GM12801 (cell line): ENCODE data around the gene FAM110A.

Experiments used
- TF ChIP-seq, protein P1 (sequence below): IDR thresholded peaks from one replicate; pipeline ENCODE4 v1.5.1; 2011; ENCODE audit warnings: control low read depth; ENCODE audit not compliant: insufficient read length; ENCODE audit errors: extremely low read depth

Gene FAM110A

DNA sequence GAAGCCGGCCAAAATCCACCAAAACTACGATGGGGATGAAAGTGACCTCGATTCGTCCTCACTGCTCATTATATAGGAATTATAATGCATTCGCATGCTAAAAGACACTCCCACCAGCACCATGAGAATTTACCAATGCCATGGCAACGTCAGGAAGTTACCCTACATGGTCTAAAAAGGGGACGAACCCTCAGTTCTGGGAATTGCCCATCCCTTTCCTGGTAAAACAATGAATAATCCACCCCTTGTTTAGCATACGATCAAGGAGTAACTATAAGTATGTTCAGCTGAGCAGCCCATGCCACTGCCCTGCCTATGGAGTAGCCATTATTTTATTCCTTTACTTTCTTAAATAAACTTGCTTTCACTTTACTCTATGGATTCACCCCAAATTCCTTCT lies 20.1 kb upstream of the FAM110A start:
- TF ChIP-seq, protein P1, sequence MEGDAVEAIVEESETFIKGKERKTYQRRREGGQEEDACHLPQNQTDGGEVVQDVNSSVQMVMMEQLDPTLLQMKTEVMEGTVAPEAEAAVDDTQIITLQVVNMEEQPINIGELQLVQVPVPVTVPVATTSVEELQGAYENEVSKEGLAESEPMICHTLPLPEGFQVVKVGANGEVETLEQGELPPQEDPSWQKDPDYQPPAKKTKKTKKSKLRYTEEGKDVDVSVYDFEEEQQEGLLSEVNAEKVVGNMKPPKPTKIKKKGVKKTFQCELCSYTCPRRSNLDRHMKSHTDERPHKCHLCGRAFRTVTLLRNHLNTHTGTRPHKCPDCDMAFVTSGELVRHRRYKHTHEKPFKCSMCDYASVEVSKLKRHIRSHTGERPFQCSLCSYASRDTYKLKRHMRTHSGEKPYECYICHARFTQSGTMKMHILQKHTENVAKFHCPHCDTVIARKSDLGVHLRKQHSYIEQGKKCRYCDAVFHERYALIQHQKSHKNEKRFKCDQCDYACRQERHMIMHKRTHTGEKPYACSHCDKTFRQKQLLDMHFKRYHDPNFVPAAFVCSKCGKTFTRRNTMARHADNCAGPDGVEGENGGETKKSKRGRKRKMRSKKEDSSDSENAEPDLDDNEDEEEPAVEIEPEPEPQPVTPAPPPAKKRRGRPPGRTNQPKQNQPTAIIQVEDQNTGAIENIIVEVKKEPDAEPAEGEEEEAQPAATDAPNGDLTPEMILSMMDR, result no peak

DNA sequence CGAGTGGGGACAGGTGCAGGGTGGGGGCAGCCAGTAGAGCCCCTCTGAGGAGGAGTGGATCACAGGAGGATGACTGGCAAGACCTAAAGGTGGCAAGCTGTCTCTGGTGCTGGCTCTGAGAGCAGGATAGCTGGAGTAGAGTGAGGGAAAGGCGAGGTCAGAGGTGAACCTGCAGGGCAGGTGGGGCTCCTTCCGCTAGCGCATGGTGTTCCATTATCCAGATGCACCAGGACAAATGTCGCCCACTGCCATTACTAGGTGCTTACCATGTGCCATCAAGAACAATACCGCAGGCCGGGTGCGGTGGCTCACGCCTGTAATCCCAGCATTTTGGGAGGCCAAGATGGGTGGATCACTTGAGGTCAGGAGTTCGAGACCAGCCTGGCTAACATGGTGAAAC lies 18.3 kb upstream of the FAM110A start:
- TF ChIP-seq, protein P1, result no peak

GRCh38 chr20:815914-816606 lies 17.5 kb upstream of the FAM110A start:
- TF ChIP-seq, protein P1, result peak; percentile 59

DNA sequence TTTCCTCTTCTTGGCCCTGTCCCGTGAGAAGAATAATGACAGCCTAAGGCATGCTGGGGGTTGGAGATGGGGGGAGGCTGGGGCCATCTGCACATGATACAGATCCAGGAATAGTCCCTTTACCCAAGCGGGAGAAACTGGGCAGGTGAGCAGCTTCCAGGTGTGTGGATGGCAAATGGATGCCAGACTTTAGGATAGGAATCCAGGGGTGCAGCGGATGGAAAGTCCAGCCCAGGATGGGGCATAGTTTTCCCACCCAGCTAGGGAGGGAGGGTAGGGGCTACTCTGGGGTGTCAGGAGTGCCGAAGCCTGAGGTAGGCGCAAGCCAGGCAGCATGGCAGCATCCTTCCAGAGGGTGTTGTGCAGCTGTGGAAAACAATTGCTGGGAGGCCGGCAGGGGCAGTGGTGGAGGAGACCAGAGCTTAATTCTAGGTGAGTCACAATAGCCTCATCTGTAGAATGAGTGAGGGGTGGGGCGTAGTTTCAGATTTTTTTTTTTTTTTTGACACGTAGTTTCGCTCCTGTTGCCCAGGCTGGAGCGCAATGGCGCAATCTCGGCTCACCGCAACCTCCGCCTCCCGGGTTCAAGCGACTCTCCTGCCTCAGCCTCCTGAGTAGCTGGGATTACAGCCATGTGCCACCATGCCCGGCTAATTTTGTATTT lies 15.4 kb upstream of the FAM110A start:
- TF ChIP-seq, protein P1, result no peak

GRCh38 chr20:819680-820322 lies 13.7 kb upstream of the FAM110A start:
- TF ChIP-seq, protein P1, result no peak

GRCh38 chr20:820323-820953 lies 13.1 kb upstream of the FAM110A start:
- TF ChIP-seq, protein P1, result no peak

DNA sequence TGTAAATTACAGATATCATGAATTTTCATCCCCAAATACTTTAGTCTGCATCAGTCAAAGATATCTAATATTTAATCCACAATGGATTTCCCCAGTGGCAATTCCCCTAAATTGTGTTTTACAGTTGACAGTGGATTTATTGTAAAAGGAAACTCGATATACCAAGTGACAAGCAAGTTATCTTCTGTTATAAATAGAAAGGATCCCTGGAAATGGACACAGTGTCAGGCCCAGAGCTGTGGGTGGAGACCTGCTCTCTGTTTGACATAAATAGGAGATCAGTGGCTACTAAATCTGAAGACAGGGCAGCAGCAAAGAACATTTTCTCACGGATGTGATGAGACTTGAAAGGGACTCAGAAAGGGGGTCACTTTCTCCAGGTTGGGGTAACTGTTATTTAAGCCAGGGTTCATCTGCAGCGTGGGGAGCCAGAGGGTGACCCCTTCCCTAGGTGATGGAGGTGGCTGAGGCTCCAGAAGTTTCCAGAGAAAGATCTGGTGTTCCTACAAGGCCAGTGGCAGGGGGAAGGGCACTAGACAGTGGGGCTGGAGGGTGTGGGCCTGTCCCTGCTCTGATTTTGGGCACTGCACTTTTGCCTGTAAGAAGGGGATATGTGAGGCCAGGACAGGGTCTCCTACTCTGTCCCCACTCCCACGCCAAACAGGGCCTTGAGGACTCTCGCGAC lies 12.3 kb upstream of the FAM110A start:
- TF ChIP-seq, protein P1, result no peak
